Heart right ventricle (tissue), 16 donors: ENCODE data around the gene ATP13A3. TPM values are rescaled to one million over a fixed set of nuclear protein-coding genes. Genes with fewer than 3 reads are reported as not detected.

Experiments
- ATAC-seq, 8 donors: fragments of 200-7000 bp; cut with Tn5 transposase; one replicate each; pipeline ENCODE4 v1.9.1; 2020; ENCODE audit warnings: mild to moderate bottlenecking in 8 of 8, moderate library complexity in 8 of 8, moderate number of reproducible peaks in 1 of 8
- DNase-seq, 2 donors: peaks; one replicate each; pipeline ENCODE4 v3.0.0-alpha.2; 2020
- H3K27ac ChIP-seq, 10 donors: fragments of 200-600 bp; sonication (generic) in 2 of 10; one replicate each; pipeline versions ENCODE4 v1.5.0 to v1.8.0; 2020 to 2022; ENCODE audit warnings: mild to moderate bottlenecking in 3 of 10
- H3K27me3 ChIP-seq, 7 donors: fragments of 200-600 bp; one replicate each; pipeline ENCODE4 v1.8.0; 2021 to 2022; ENCODE audit warnings: mild to moderate bottlenecking in 2 of 7
- H3K36me3 ChIP-seq, 9 donors: fragments of 200-600 bp; sonication (generic) in 1 of 9; one replicate each; pipeline versions ENCODE4 v1.5.0 to v1.8.0; 2020 to 2022; ENCODE audit warnings: mild to moderate bottlenecking in 2 of 9
- H3K4me1 ChIP-seq, 9 donors: fragments of 200-600 bp; sonication (generic) in 1 of 9; one replicate each; pipeline versions ENCODE4 v1.5.0 to v1.8.0; 2020 to 2022; ENCODE audit warnings: mild to moderate bottlenecking in 4 of 9
- H3K4me3 ChIP-seq, 10 donors: fragments of 200-600 bp; sonication (generic) in 2 of 10; one replicate each; pipeline versions ENCODE4 v1.5.0 to v1.8.0; 2020 to 2022; ENCODE audit warnings: mild to moderate bottlenecking in 7 of 10, moderate library complexity in 2 of 10
- H3K9me3 ChIP-seq, 11 donors: fragments of 200-600 bp in 10 of 11; sonication (generic) in 2 of 11; one replicate each; pipeline versions ENCODE4 v1.5.0 to v1.8.0; 2013 to 2022; ENCODE audit warnings: mild to moderate bottlenecking in 2 of 11, control low read depth in 1 of 11, moderate library complexity in 1 of 11
- CTCF ChIP-seq, 9 donors: fragments of 200-600 bp; sonication (generic) in 2 of 9; IDR thresholded peaks; one replicate each; pipeline versions ENCODE4 v1.5.0 to v1.8.0; 2021 to 2022; ENCODE audit warnings: antibody characterized with exemption in 9 of 9, mild to moderate bottlenecking in 5 of 9, moderate library complexity in 1 of 9
- WGBS, 2 donors: extraction: QIAGEN DNeasy Blood & Tissue Kit; methylation state at CpG; one replicate each; pipeline ENCODE4 v1.1.7; 2013; ENCODE audit warnings: inconsistent platforms in 1 of 2; 5-methylcytosine and 5-hydroxymethylcytosine counted together
- intact Hi-C, 10 donors: fragments of 100-400 bp; cut with DNase I; formaldehyde crosslinking; loops; one replicate each; pipeline versions ENCODE4 v1.11.1 to v1.14.2; 2022
- polyA plus RNA-seq, 2 donors: library from polyadenylated mRNA; stranded (reverse); fragments of 200-250 nt; gene quantifications; one replicate each; pipeline ENCODE4 v1.2.3, GENCODE V29; 2013
- total RNA-seq, 10 donors: library from RNA; stranded (reverse); fragmentation: NEBNext Ultra II Directional in 3 of 10; extraction: Animal tissue kit (Norgen Biotek cat#: 25700) in 3 of 10; gene quantifications; one replicate each; pipeline versions ENCODE4 v1.2.1 to v1.2.4, GENCODE V29; 2021 to 2023
- donor health status: Arrhythmogenic right ventricular cardiomyopathy.
- donor health status: ischemic (EF 13 %, LVEDD 7.1; RV severe dilation, severe dysfunction).
- donor health status: healthy with polysubstance abuse.
- donor health status: DM: no; HTN: yes; CAD: no.
- donor health status: DM: no; HTN: no; CAD: no.
- donor health status: ischemic (EF 25% LVEDD 6.9; RV normal size, moderate dysfunction).
- donor health status: ischemic (EF 25% LVEDD 5.7; RV mildly dilated, moderate dysfunction).
- donor health status: healthy.
- donor health status: DM: yes; HTN: yes; CAD: no.
- donor health status: Ischemic cardiomyopathy.
- donor health status: ischemic (EF 35%, LVEDD 5.7; RV mildly dilated, moderate dysfunction).
- donor health status: nonischemic (EF 11% LVEDD 7.7; RV severe dilation, severe dysfunction).
- donor health status: DM: yes; HTN: yes; CAD: no.
- donor health status: PGD.
- donor health status: ischemic (EF 29% LVEDD 5.4; RV normal size, mild dysfunction).
- donor health status: nonischemic (EF 23%, LVEDD 6.1; RV moderate dilation, normal function).

ATP13A3 gene
- total and polyA plus RNA-seq, 12 donors = 31.0 to 195 (median 87.8) TPM

GRCh38 chr3:194387276-194387675, 99.5 kb downstream of the ATP13A3 start:
- no peak for TF ChIP-seq CTCF (IDR thresholded peaks at IDR 0.05)
- Histone ChIP-seq H3K36me3 (no peaks in the 10 kb centered on the region), H3K4me3 (no peak overlapping the region), H3K4me1 (no peaks in the 10 kb centered on the region), H3K27me3 (peaks cover 0 to 31% (median 16%) of the 10 kb centered on the region in 7 donors), H3K9me3 (peaks cover 0 to 17% (median 5%) of the 10 kb centered on the region in 11 donors), H3K27ac (no peak overlapping the region)
- ATAC-seq (no peak), DNase-seq (no peak)
- 97 to 98% methylated on average over 6 of the region's 6 CpGs for WGBS, 2 donors
- intact Hi-C loops = no loop called here

DNA sequence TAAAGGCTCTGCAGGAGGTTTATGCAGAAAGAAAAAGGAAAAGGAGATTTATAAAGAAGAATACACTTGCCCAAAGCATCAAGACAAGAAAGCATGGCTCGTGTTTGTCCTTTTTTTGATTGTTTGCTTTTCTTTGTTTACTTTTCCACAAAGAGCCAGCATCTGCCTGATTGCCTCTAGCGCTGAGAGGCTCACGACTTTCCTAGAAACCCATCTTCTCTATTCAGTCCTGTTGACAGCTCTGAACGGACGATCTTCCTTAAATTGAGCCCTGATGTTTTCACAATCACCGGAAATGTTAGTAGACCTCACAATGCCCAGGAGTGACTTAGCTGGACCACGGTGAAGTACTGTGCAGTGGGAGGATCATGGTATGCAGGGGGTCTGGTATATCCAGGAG, 100.2 kb downstream of the ATP13A3 start:
- Histone ChIP-seq H3K36me3 (no peaks in the 10 kb centered on the region), H3K9me3 (peaks cover 0 to 17% (median 5%) of the 10 kb centered on the region in 11 donors), H3K4me3 (no peak overlapping the region), H3K27ac (no peak overlapping the region), H3K27me3 (peaks cover 0 to 31% (median 16%) of the 10 kb centered on the region in 7 donors), H3K4me1 (no peaks in the 10 kb centered on the region)
- TF ChIP-seq CTCF (IDR thresholded peaks at IDR 0.05) = no peak
- intact Hi-C loops = no loop called here
- DNase-seq (no peak), ATAC-seq (no peak)
- 66 to 75% methylated on average over 7 of the region's 7 CpGs for WGBS, 2 donors

DNA sequence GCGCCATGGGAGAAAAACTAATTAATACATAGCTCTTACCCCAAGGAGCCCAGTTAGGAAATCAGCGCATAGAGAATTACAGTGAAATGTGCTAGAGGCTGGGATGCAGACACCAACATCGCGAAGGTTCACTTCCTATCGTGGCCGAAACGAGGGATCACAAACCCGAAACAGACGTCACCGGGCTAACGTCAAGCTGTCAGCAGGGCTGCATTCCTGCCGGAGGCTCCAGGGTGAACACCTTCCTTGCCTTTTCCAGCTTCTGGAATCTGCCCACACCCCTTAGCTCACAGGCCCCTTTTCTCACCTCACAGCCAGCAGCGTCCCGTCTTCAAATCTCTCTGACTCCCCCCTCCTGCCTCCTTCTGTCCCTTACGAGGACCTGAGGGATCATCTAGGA, 100.7 kb downstream of the ATP13A3 start:
- intact Hi-C loops = no loop called here
- no peak for TF ChIP-seq CTCF (IDR thresholded peaks at IDR 0.05)
- DNase-seq = no peak
- no peaks in the 10 kb centered on the region for H3K4me1 ChIP-seq
- 47 to 55% methylated on average over 15 of the region's 15 CpGs for WGBS, 2 donors
- peaks cover 0 to 37% (median 16%) of the 10 kb centered on the region in 7 donors for H3K27me3 ChIP-seq
- no peak overlapping the region for H3K27ac ChIP-seq
- ATAC-seq = no peak
- H3K36me3 ChIP-seq = no peaks in the 10 kb centered on the region
- no peak overlapping the region for H3K4me3 ChIP-seq
- peaks cover 0 to 11% (median 4%) of the 10 kb centered on the region in 11 donors for H3K9me3 ChIP-seq

- Histone ChIP-seq H3K9me3 (no peaks in the 10 kb centered on the region), H3K4me3 (no peak overlapping the region), H3K27ac (no peak overlapping the region), H3K36me3 (no peaks in the 10 kb centered on the region), H3K27me3 (peaks cover 0 to 49% (median 27%) of the 10 kb centered on the region in 7 donors), H3K4me1 (no peaks in the 10 kb centered on the region)
- intact Hi-C loops = no loop called here
- DNase-seq (no peak), ATAC-seq (no peak)
- no peak for TF ChIP-seq CTCF (IDR thresholded peaks at IDR 0.05)
- 94 to 96% methylated on average over 12 of the region's 12 CpGs for WGBS, 2 donors
Observed at GRCh38 chr3:194384569-194385001, 102.2 kb downstream of the ATP13A3 start.
